ENCODE measurements around the gene DOK6.

Gene DOK6

DNA sequence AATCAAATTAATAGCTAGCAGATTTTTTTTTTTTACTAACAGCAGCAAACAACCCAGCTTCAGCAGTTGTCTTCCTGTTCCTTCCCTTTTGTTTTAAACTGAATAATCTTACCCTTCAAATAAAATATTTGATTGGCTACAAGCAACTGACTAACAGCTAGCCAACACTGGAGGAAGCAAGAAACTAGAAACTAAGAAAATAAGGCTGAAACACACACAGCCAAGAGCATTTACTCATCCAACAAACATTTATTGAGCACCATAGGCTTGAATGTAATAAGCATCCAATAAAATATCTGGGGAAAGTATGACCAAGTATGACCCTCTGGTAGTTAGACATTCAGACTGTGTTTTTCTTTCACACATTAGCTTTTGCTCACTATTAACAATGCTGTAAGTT lies 357.8 kb downstream of the DOK6 start:
- no peak overlapping the region for H3K23ac ChIP-seq (ENCODE audit: low read length in 2 of 2)
- H3K79me1 ChIP-seq (replicated peaks; ENCODE audit: low read length, poor library complexity, severe bottlenecking): no peaks in the 10 kb centered on the region
- no peaks in the 10 kb centered on the region for H3K27me3 ChIP-seq (ENCODE audit: control insufficient read depth in 1 of 2, insufficient read depth in 1 of 2, low read length in 2 of 2)
- H3K36me3 ChIP-seq (ENCODE audit: control insufficient read depth in 1 of 2, insufficient read depth in 2 of 2, low read depth in 1 of 2, low read length in 2 of 2): no peaks in the 10 kb centered on the region
- H2BK15ac ChIP-seq (ENCODE audit: low read depth, poor library complexity, severe bottlenecking): no peak overlapping the region
- H4K91ac ChIP-seq (ENCODE audit: low read length): no peak overlapping the region
- DNase-seq: no peak
- no peaks in the 10 kb centered on the region for H3K4me1 ChIP-seq (ENCODE audit: control insufficient read depth, insufficient read depth, low read depth, low read length)
- no peak overlapping the region for H4K8ac ChIP-seq (ENCODE audit: low read length)
- H3K27ac ChIP-seq (ENCODE audit: low read length, poor library complexity, severe bottlenecking): no peak overlapping the region
- H3K14ac ChIP-seq (ENCODE audit: low read length in 2 of 2): no peak overlapping the region
- H3K4ac ChIP-seq (ENCODE audit: low read depth in 1 of 2, low read length in 2 of 2): no peak overlapping the region
- no peak overlapping the region for H3K18ac ChIP-seq (ENCODE audit: low read depth in 1 of 2, low read length in 2 of 2)
- no peak overlapping the region for H2AK5ac ChIP-seq (ENCODE audit: low read length, severe bottlenecking)
- peak overlapping the region; percentile 82 for H3K9ac ChIP-seq (ENCODE audit: low read length)
- H2BK5ac ChIP-seq (ENCODE audit: low read depth, low read length, poor library complexity, severe bottlenecking): no peak overlapping the region
- no peaks in the 10 kb centered on the region for H3K9me3 ChIP-seq (ENCODE audit: control insufficient read depth, low read length)
- H3K4me3 ChIP-seq (ENCODE audit: insufficient read depth in 1 of 2, low read depth in 1 of 2, low read length in 2 of 2): peak overlapping the region in 1 of 2 experiments; percentile 64
- no peak overlapping the region for H2BK12ac ChIP-seq (ENCODE audit: low read length in 2 of 2)
- H3K4me2 ChIP-seq (ENCODE audit: low read length, poor library complexity, severe bottlenecking): no peak overlapping the region
- H2AFZ ChIP-seq (ENCODE audit: low read depth, low read length): no peak overlapping the region
- no peak overlapping the region for H2BK120ac ChIP-seq (ENCODE audit: low read depth, low read length)

GRCh38 chr18:69759046-69759445 lies 358.4 kb downstream of the DOK6 start:
- Histone ChIP-seq H3K27ac (ENCODE audit: low read length, poor library complexity, severe bottlenecking) (no peak overlapping the region), H3K4ac (ENCODE audit: low read depth in 1 of 2, low read length in 2 of 2) (no peak overlapping the region), H3K23ac (ENCODE audit: low read length in 2 of 2) (no peak overlapping the region), H3K4me2 (ENCODE audit: low read length, poor library complexity, severe bottlenecking) (no peak overlapping the region), H3K27me3 (ENCODE audit: control insufficient read depth in 1 of 2, insufficient read depth in 1 of 2, low read length in 2 of 2) (no peaks in the 10 kb centered on the region), H2BK5ac (ENCODE audit: low read depth, low read length, poor library complexity, severe bottlenecking) (no peak overlapping the region), H3K4me3 (ENCODE audit: insufficient read depth in 1 of 2, low read depth in 1 of 2, low read length in 2 of 2) (peak overlapping the region in 1 of 2 experiments; percentile 64), H3K9ac (ENCODE audit: low read length) (peak overlapping the region; percentile 82), H2AFZ (ENCODE audit: low read depth, low read length) (no peak overlapping the region), H3K14ac (ENCODE audit: low read length in 2 of 2) (no peak overlapping the region), H2AK5ac (ENCODE audit: low read length, severe bottlenecking) (no peak overlapping the region), H3K36me3 (ENCODE audit: control insufficient read depth in 1 of 2, insufficient read depth in 2 of 2, low read depth in 1 of 2, low read length in 2 of 2) (no peaks in the 10 kb centered on the region), H3K79me1 (replicated peaks; ENCODE audit: low read length, poor library complexity, severe bottlenecking) (no peaks in the 10 kb centered on the region), H2BK15ac (ENCODE audit: low read depth, poor library complexity, severe bottlenecking) (no peak overlapping the region), H3K18ac (ENCODE audit: low read depth in 1 of 2, low read length in 2 of 2) (no peak overlapping the region), H3K4me1 (ENCODE audit: control insufficient read depth, insufficient read depth, low read depth, low read length) (no peaks in the 10 kb centered on the region), H2BK120ac (ENCODE audit: low read depth, low read length) (no peak overlapping the region), H2BK12ac (ENCODE audit: low read length in 2 of 2) (no peak overlapping the region), H4K91ac (ENCODE audit: low read length) (no peak overlapping the region), H3K9me3 (ENCODE audit: control insufficient read depth, low read length) (no peaks in the 10 kb centered on the region), H4K8ac (ENCODE audit: low read length) (no peak overlapping the region)
- 100% methylated on average over 1 of the region's 2 CpGs for WGBS
- no peak for DNase-seq

- Histone ChIP-seq H3K23ac (ENCODE audit: low read length in 2 of 2) (no peak overlapping the region), H3K79me1 (replicated peaks; ENCODE audit: low read length, poor library complexity, severe bottlenecking) (no peaks in the 10 kb centered on the region), H3K9me3 (ENCODE audit: control insufficient read depth, low read length) (no peaks in the 10 kb centered on the region), H2BK120ac (ENCODE audit: low read depth, low read length) (no peak overlapping the region), H3K27me3 (ENCODE audit: control insufficient read depth in 1 of 2, insufficient read depth in 1 of 2, low read length in 2 of 2) (no peaks in the 10 kb centered on the region), H2AFZ (ENCODE audit: low read depth, low read length) (no peak overlapping the region), H3K4me3 (ENCODE audit: insufficient read depth in 1 of 2, low read depth in 1 of 2, low read length in 2 of 2) (no peak overlapping the region), H3K9ac (ENCODE audit: low read length) (no peak overlapping the region), H3K4me2 (ENCODE audit: low read length, poor library complexity, severe bottlenecking) (no peak overlapping the region), H3K4ac (ENCODE audit: low read depth in 1 of 2, low read length in 2 of 2) (no peak overlapping the region), H2BK12ac (ENCODE audit: low read length in 2 of 2) (no peak overlapping the region), H4K8ac (ENCODE audit: low read length) (no peak overlapping the region), H2BK15ac (ENCODE audit: low read depth, poor library complexity, severe bottlenecking) (no peak overlapping the region), H3K4me1 (ENCODE audit: control insufficient read depth, insufficient read depth, low read depth, low read length) (no peaks in the 10 kb centered on the region), H3K27ac (ENCODE audit: low read length, poor library complexity, severe bottlenecking) (no peak overlapping the region), H3K36me3 (ENCODE audit: control insufficient read depth in 1 of 2, insufficient read depth in 2 of 2, low read depth in 1 of 2, low read length in 2 of 2) (no peaks in the 10 kb centered on the region), H3K18ac (ENCODE audit: low read depth in 1 of 2, low read length in 2 of 2) (no peak overlapping the region), H3K14ac (ENCODE audit: low read length in 2 of 2) (no peak overlapping the region), H2BK5ac (ENCODE audit: low read depth, low read length, poor library complexity, severe bottlenecking) (no peak overlapping the region), H2AK5ac (ENCODE audit: low read length, severe bottlenecking) (no peak overlapping the region), H4K91ac (ENCODE audit: low read length) (no peak overlapping the region)
- WGBS: 50% methylated on average over 2 of the region's 4 CpGs
- no peak for DNase-seq
Measured at GRCh38 chr18:69763002-69763401, 362.3 kb downstream of the DOK6 start.

DNA sequence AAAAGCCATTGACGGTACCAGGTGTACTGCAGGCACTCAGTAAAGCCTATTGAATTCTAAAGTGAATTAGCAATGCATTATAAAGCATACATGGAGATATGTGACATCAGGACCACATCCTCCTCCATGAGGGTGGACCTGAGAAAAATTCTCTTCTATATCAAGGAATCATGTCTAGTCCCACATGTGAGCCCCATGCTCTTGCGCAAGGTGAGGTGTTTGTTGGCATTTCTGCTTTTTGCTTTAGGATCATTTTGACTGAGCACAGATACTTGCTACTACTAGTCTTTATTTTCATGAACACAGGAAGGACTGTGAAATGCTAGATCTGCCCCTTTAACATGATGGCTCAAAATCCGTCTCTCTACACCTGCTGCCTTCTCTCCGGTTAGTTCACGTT lies 363.1 kb downstream of the DOK6 start:
- Histone ChIP-seq H2AFZ (ENCODE audit: low read depth, low read length) (no peak overlapping the region), H3K4me3 (ENCODE audit: insufficient read depth in 1 of 2, low read depth in 1 of 2, low read length in 2 of 2) (no peak overlapping the region), H3K23ac (ENCODE audit: low read length in 2 of 2) (no peak overlapping the region)

More for the DNA sequence above, 363.1 kb downstream of the DOK6 start:
- Histone ChIP-seq H3K36me3 (ENCODE audit: control insufficient read depth in 1 of 2, insufficient read depth in 2 of 2, low read depth in 1 of 2, low read length in 2 of 2) (no peaks in the 10 kb centered on the region), H3K27ac (ENCODE audit: low read length, poor library complexity, severe bottlenecking) (no peak overlapping the region), H4K91ac (ENCODE audit: low read length) (no peak overlapping the region), H2BK12ac (ENCODE audit: low read length in 2 of 2) (no peak overlapping the region), H3K4me2 (ENCODE audit: low read length, poor library complexity, severe bottlenecking) (no peak overlapping the region), H3K9me3 (ENCODE audit: control insufficient read depth, low read length) (no peaks in the 10 kb centered on the region), H2BK15ac (ENCODE audit: low read depth, poor library complexity, severe bottlenecking) (no peak overlapping the region), H3K4me1 (ENCODE audit: control insufficient read depth, insufficient read depth, low read depth, low read length) (no peaks in the 10 kb centered on the region), H3K79me1 (replicated peaks; ENCODE audit: low read length, poor library complexity, severe bottlenecking) (no peaks in the 10 kb centered on the region), H2BK120ac (ENCODE audit: low read depth, low read length) (no peak overlapping the region), H4K8ac (ENCODE audit: low read length) (no peak overlapping the region), H3K9ac (ENCODE audit: low read length) (no peak overlapping the region), H3K4ac (ENCODE audit: low read depth in 1 of 2, low read length in 2 of 2) (no peak overlapping the region), H2BK5ac (ENCODE audit: low read depth, low read length, poor library complexity, severe bottlenecking) (no peak overlapping the region), H2AK5ac (ENCODE audit: low read length, severe bottlenecking) (no peak overlapping the region), H3K27me3 (ENCODE audit: control insufficient read depth in 1 of 2, insufficient read depth in 1 of 2, low read length in 2 of 2) (no peaks in the 10 kb centered on the region), H3K14ac (ENCODE audit: low read length in 2 of 2) (no peak overlapping the region), H3K18ac (ENCODE audit: low read depth in 1 of 2, low read length in 2 of 2) (no peak overlapping the region)
- WGBS: 97% methylated on average over 4 of the region's 5 CpGs
- no peak for DNase-seq
